ENCODE measurements around the gene DHRS7C.

GRCh38 chr17:9828296-9829295 is 37.2 kb upstream of the DHRS7C start:
- TF ChIP-seq CTCF (IDR thresholded peaks at IDR 0.05) (no peak), POLR2AphosphoS5 (IDR thresholded peaks at IDR 0.05) (no peak), POLR2A (IDR thresholded peaks at IDR 0.05) (no peak)
